ENCODE data around the gene LRR1. TPM values are rescaled to one million over a fixed set of nuclear protein-coding genes. Genes with fewer than 3 reads are reported as not detected.
A peak's percentile ranks its signal among the peaks of the same experiment; 100 is the strongest.
"Not testable (repeated sequence)": the region's sequence is repeated elsewhere in the genome, so short reads cannot be mapped to it uniquely, and the experiment has no call there.

LRR1 gene
- total and polyA plus RNA-seq, 5 experiments from 2014 or later = 8.5 to 12.9 (median 10.4) TPM

DNA sequence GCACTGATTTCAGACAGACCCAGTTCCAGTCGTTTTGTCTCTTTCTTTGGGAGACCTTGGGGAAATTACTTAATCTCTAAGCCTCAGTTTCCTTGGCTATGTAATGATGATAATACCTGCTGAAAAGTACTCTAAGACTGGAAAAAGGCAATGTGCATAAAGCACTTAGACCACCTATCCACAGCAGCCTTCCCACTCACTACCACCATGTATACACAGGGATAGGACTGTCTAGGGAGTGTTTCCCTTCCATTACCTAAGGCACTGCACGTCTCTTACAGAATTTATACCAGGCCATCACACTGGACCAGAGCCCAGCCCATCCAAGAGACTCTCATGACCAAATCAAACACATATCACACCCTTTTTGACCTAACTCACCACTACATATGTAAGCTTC lies 18.9 kb upstream of the LRR1 start:
- no peak for ATAC-seq
- Mint-ChIP-seq H3K4me3 (peak overlapping the region in 2 of 10 donors; percentile 3 to 7), H3K36me3 (peaks cover 0 to 67% (median 30%) of the 10 kb centered on the region in 3 donors), H3K27me3 (no peaks in the 10 kb centered on the region), H3K27ac (peak overlapping the region; percentile 1 to 83 (median 60)), H3K4me1 (peaks cover 31 to 75% (median 63%) of the 10 kb centered on the region in 4 donors), H3K9me3 (no peaks in the 10 kb centered on the region)
- DNase-seq = no peak
- POLR2A ChIA-PET = no interaction called here

DNA sequence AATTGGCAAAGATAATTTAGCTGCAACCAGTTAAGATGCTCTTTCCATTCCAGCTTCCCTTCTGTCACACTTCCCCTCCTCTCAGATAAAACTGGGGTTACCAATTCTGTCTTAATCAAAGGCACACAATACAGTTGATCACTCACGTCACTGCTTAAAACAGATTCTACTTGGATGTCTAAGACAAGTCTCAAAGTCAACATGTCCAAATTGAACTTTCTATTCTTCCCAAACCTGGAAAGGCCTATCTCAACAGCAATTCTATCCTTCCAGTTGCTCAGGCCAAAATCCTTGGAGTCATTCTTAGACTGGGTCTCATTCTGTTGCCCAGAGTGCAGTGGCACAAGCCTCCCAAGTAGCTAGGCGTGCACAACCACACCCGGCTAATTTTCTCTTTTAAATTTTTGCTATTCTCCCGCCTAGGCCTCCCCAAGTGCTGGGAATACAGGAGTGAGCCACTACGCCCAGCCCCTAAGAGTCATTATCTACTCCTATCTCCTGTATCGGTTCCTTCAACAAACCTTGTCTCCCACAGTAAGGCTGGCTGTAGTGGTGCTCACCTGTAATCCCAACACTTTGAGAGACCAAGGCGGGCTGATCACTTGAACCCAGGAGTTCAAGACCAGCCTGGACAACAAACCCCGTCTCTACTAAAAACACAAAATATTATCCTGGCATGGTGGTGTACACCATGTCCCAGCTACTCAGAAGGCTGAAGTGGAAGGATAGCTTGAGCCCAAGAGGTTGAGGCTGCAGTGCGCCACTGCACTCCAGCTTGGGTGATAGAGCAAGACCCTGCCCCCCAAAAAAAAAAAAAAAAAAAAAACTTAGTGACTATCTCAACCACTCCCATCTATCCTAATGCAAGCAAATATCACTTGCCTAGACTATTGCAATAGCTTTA lies 17.3 kb upstream of the LRR1 start:
- H3K4me1 Mint-ChIP-seq = peaks cover 33 to 82% (median 74%) of the 10 kb centered on the region in 4 donors
- H3K36me3 Mint-ChIP-seq = peaks cover 5 to 70% (median 28%) of the 10 kb centered on the region in 3 donors
- no peak for DNase-seq
- ATAC-seq = no peak
- peak overlapping the region in 7 of 10 donors; percentile 4 to 92 (median 31) for H3K4me3 Mint-ChIP-seq
- H3K9me3 Mint-ChIP-seq = peaks cover 0 to 3% (median 0%) of the 10 kb centered on the region in 9 donors
- H3K27ac Mint-ChIP-seq = peak overlapping the region; percentile 30 to 86 (median 70)
- peaks cover 0 to 7% (median 0%) of the 10 kb centered on the region in 5 donors for H3K27me3 Mint-ChIP-seq
- POLR2A ChIA-PET = interaction anchor here (0.6 to 0.9 kb wide), 4 partner anchors 8 to 110 kb away, joined by 3 to 12 read pairs (median 3); no protein-coding TSS in a partner anchor

DNA sequence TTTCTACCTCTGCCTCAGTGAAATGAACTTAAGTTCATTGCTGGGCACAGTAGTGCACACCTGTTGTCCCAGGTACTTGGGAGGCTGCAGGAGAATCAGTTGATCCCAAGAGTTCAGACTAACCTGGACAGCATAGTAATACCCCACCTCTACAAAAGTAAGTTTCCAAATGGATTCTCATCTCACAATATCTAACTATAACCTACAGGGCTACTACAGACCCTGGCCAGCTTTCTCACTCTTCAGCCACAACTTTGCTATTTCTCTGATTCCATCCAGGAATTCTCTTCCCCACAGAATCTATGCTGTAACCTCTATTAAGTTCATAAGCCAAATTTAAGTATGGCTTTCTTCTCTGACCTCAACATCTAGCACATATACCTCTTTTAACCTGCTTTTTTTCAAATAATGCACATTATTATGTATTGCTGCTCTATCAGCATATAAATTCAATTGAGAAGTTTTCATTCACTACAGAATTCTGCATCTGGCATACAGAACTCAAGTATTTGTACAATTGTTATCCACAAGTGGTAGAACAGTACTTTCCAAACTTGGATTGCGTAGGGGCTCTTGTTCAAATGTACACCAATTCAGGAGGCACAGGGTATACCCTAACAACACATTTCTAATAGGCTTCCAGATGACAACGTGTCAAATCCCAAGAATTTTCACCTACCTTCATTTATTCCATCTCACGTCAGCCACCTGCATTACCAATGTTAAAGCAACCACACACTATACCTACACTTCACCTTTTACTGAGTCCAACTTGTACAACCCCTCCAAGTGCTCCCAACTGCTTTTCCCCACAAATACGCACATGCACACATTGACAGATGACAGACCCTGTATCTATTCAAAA lies 16.4 kb upstream of the LRR1 start:
- POLR2A ChIA-PET = interaction anchor here (0.6 to 0.9 kb wide), 3 partner anchors 9 to 110 kb away, joined by 3 to 12 read pairs (median 3); no protein-coding TSS in a partner anchor
- Mint-ChIP-seq H3K4me1 (peaks cover 34 to 81% (median 77%) of the 10 kb centered on the region in 4 donors), H3K36me3 (peaks cover 5 to 63% (median 23%) of the 10 kb centered on the region in 3 donors), H3K27me3 (peaks cover 0 to 9% (median 0%) of the 10 kb centered on the region in 5 donors), H3K9me3 (peaks cover 0 to 6% (median 0%) of the 10 kb centered on the region in 9 donors), H3K27ac (peak overlapping the region; percentile 4 to 86 (median 62)), H3K4me3 (peak overlapping the region in 8 of 10 donors; percentile 4 to 92 (median 37))
- ATAC-seq (no peak), DNase-seq (no peak)

DNA sequence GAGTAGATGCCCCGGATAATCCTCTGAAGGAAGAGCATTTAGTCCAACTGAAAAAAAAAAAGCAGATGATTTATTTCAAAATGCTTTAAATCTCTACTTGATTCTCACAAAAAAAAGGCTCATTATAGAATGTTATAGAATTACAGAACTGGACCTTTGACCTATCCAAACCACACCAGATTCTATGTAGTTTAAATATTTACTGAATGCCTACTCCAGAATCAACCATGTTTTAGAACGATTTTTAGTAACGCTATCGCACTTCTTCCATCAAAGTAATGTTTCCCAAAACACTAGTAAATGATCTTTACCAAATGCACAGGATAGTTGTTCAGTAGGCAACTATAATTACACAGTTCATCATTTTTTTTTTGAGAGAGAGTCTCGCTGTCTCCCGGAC lies 15.1 kb upstream of the LRR1 start:
- POLR2A ChIA-PET = interaction anchor here (4.5 kb wide), 1 partner anchor 37 kb away, joined by 112 read pairs; the partner anchor contains the start of genes MGAT2 and RPL36AL
- peaks cover 5 to 56% (median 19%) of the 10 kb centered on the region in 3 donors for H3K36me3 Mint-ChIP-seq

DNA sequence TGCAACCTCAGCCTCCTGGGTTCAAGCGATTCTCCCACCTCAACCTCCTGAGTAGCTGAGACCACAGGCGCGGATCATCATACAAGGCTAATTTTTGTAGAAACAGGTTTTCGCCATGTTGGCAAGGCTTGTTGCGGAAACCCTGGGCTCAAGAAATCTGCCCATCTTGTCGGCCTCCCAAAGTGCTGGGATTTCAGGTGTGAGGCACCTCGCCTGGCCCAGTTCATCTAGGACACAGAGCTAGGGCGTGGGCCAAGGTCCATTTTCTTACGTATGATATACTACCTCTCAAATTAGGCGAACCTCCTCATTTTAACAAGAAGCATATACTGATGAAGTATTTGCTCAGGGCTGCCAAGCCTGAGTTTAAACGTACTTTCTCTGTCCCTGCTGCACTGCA lies 14.7 kb upstream of the LRR1 start:
- peak overlapping the region; percentile 89 to 99 (median 94) for H3K4me3 Mint-ChIP-seq
- DNase-seq (no peak), ATAC-seq (no peak)
- H3K4me1 Mint-ChIP-seq = peaks cover 26 to 69% (median 63%) of the 10 kb centered on the region in 4 donors
- H3K27ac Mint-ChIP-seq = peak overlapping the region; percentile 80 to 100 (median 98)
- peaks cover 0 to 9% (median 0%) of the 10 kb centered on the region in 5 donors for H3K27me3 Mint-ChIP-seq
- POLR2A ChIA-PET = interaction anchor here (1.5 to 4.8 kb wide), 3 partner anchors 14 to 109 kb away, joined by 3 to 112 read pairs (median 83); partner anchors contain the start of genes KLHDC1, LRR1, MGAT2 and RPL36AL
- peaks cover 5 to 56% (median 19%) of the 10 kb centered on the region in 3 donors for H3K36me3 Mint-ChIP-seq
- H3K9me3 Mint-ChIP-seq = peaks cover 0 to 6% (median 0%) of the 10 kb centered on the region in 9 donors

More for the DNA sequence above, 15.1 kb upstream of the LRR1 start:
- Mint-ChIP-seq H3K4me1 (peaks cover 29 to 73% (median 68%) of the 10 kb centered on the region in 4 donors), H3K27me3 (peaks cover 0 to 9% (median 0%) of the 10 kb centered on the region in 5 donors), H3K9me3 (peaks cover 0 to 6% (median 0%) of the 10 kb centered on the region in 9 donors), H3K4me3 (peak overlapping the region; percentile 89 to 99 (median 94)), H3K27ac (peak overlapping the region; percentile 5 to 100 (median 97))
- ATAC-seq (no peak), DNase-seq (no peak)

DNA sequence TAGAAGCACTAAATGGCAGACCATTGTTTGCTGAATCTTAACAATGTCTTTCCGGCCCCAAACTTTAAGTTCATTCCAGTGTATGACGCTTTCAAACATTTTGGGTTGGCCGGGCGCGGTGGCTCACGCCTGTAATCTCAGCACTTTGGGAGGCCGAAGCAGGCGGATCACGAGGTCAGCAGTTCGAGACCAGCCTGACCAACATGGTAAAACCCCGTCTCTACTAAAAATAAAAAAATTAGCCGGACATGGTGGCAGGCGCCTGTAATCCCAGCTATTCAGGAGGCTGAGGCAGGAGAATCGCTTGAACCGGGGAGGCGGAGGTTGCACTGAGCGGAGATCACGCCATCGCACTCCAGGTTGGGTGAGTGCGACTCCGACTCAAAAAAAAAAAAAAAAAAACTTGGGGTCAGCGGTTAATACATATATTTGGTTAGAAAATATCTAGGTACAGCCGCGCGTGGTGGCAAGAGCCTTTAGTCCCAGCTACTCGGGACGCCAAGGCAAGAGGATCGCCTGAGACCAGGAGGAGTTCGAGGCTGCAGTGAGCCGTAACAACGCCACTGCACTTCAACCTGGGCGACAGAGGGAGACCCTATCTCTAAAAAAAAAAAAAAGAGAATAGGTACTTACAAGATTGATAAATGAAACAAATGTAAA lies 13.6 kb upstream of the LRR1 start:
- peaks cover 23 to 58% (median 53%) of the 10 kb centered on the region in 4 donors for H3K4me1 Mint-ChIP-seq
- peak overlapping the region; percentile 97 to 100 (median 99) for H3K27ac Mint-ChIP-seq
- ATAC-seq, H3K27me3 Mint-ChIP-seq, H3K9me3 Mint-ChIP-seq, DNase-seq: not testable (repeated sequence)
- POLR2A ChIA-PET = interaction anchor here (0.6 to 4.8 kb wide), 16 partner anchors 10 to 1510 kb away, joined by 3 to 112 read pairs (median 4); partner anchors contain the start of genes DNAAF2, KLHDC1, KLHDC2 and LRR1
- peak overlapping the region; percentile 89 to 99 (median 94) for H3K4me3 Mint-ChIP-seq
- H3K36me3 Mint-ChIP-seq = peaks cover 5 to 54% (median 19%) of the 10 kb centered on the region in 3 donors

DNA sequence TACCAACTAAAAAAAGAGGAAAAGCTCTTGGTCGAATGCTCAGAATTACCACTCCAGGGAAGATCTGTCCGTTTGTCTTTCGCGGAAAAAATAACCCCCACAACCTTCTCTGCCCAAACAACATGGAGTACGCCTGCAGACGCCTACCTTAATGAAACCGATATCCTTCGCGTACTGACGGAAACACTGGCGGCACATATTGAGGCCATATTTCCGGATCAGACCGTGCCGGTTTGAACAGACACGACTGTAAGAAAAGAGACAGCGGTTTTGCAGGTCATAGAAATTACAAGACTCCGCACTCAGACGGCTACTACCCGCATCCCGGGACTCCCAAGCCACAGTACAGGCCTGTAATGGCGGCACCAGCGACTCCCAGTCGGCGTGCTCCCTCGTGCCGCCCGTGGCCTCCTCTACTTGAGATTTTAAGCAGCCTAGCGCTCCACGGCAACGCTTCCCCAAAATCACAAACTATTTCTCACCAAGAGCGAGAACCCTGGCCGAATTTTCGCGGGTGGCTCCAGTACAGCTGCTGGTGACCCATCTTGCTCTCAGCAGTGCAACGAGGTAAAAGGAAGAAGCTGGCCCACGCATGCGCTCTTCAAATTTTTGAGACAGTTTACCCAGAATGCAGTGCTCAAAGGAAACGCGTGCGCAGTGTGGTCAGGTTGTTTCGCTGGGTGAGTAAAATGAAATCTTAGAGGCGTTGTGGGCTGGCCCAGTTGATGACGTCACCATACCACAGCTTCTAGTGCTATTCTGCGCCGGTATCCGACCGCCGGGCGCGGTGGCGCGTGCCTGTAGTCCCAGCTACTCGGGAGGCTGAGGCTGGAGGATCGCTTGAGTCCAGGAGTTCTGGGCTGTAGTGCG lies 12.7 kb upstream of the LRR1 start, which contains the start of gene RPS29:
TSS of gene RPS29 (minus strand) at position 578 of the 870 bp plus-strand sequence. CDS start at position 544, 34 bp downstream.
- peaks cover 21 to 55% (median 46%) of the 10 kb centered on the region in 4 donors for H3K4me1 Mint-ChIP-seq
- POLR2A ChIA-PET = interaction anchor here (0.6 to 4.8 kb wide), 25 partner anchors 8 to 1509 kb away, joined by 3 to 112 read pairs (median 4); partner anchors contain the start of genes DNAAF2, KLHDC2, LRR1 and MGAT2
- peak within 1 kb of the TSS; percentile 97 to 100 (median 99) for H3K27ac Mint-ChIP-seq
- H3K36me3 Mint-ChIP-seq = peaks cover 5 to 52% (median 19%) of the 10 kb centered on the region in 3 donors
- ATAC-seq (peak; percentile 85 to 87), DNase-seq (peak; percentile 87 to 99 (median 98))
- H3K9me3 Mint-ChIP-seq = peaks cover 0 to 6% (median 0%) of the 10 kb centered on the region in 9 donors
- H3K27me3 Mint-ChIP-seq = peaks cover 0 to 9% (median 0%) of the 10 kb centered on the region in 5 donors
- peak within 1 kb of the TSS; percentile 89 to 99 (median 94) for H3K4me3 Mint-ChIP-seq

DNA sequence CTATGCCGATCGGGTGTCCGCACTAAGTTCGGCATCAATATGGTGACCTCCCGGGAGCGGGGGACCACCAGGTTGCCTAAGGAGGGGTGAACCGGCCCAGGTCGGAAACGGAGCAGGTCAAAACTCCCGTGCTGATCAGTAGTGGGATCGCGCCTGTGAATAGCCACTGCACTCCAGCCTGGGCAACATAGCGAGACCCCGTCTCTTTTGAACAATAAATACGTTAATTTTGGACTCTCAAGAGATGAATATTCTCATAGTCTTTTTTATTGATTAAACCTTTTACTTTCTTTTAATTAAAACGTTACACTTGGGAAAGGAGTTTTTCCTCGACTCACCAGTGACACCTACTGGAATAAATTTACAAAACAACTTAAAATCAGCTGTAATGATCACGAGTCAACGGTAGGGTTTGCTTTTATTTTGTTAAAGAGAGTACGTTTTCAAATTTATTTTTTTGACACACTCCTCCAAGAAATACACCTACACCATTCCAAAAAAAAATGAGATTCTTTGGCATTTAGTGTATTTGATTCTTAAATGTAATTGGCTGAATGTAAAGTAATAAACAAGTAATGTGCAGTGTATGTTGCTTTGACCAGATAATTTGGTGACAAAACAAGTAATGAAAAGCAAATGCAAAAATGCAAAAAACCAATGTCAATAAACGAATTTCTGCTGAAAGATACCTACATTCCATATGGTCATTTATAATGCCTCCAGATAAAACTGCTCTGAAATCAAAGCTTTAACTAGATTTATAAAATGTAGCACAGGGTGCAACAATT lies 11.9 kb upstream of the LRR1 start:
- ATAC-seq = peak; percentile 22 to 42
- Mint-ChIP-seq H3K4me3 (peak overlapping the region; percentile 89 to 99 (median 94)), H3K4me1 (peaks cover 13 to 46% (median 38%) of the 10 kb centered on the region in 4 donors), H3K9me3 (peaks cover 0 to 6% (median 0%) of the 10 kb centered on the region in 9 donors), H3K36me3 (peaks cover 5 to 44% (median 18%) of the 10 kb centered on the region in 3 donors), H3K27ac (peak overlapping the region; percentile 97 to 100 (median 99)), H3K27me3 (peaks cover 0 to 9% (median 0%) of the 10 kb centered on the region in 5 donors)
- DNase-seq = peak in 6 of 10 donors; percentile 30 to 88 (median 75)
- POLR2A ChIA-PET = interaction anchor here (0.6 to 4.8 kb wide), 23 partner anchors 8 to 1508 kb away, joined by 3 to 112 read pairs (median 4); partner anchors contain the start of genes DNAAF2, KLHDC2, LRR1 and MGAT2

DNA sequence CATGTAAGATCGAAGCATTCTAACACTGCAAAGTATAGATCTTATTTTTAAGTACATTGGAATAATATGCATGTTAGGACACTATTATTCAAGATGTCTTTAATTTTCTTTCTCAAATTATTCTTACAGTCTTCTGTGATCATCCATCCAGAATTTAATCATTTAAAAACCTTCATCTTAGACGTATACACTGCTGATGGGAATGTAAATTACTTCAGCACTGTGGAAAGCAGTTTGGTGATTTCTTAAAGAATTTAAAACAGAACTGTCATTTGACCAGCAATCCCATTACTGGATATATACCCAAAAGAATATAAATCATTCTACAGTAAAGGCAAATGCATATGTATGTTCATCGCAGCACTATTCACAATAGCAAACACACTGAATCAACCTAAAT lies 9.4 kb upstream of the LRR1 start:
- ATAC-seq (no peak), DNase-seq (no peak)
- H3K36me3 Mint-ChIP-seq = peaks cover 5 to 19% (median 6%) of the 10 kb centered on the region in 3 donors
- POLR2A ChIA-PET = interaction anchor here (0.8 to 1.5 kb wide), 2 partner anchors 31 to 45 kb away, joined by 3 to 9 read pairs; partner anchors contain the start of genes MGAT2 and RPL36AL
- H3K4me3 Mint-ChIP-seq = no peak overlapping the region
- peaks cover 0 to 9% (median 0%) of the 10 kb centered on the region in 5 donors for H3K27me3 Mint-ChIP-seq
- H3K27ac Mint-ChIP-seq = no peak overlapping the region
- peaks cover 3 to 29% (median 17%) of the 10 kb centered on the region in 4 donors for H3K4me1 Mint-ChIP-seq
- peaks cover 0 to 6% (median 0%) of the 10 kb centered on the region in 9 donors for H3K9me3 Mint-ChIP-seq
